Stimulated activated CD8-positive, alpha-beta memory T cell treated with anti-CD3 and anti-CD28 coated beads, Interleukin-2, amount 100 ng/mL, for 1 hour (primary cell): ENCODE measurements around the gene AMY2A.
"Not testable (repeated sequence)": the region's sequence is repeated elsewhere in the genome, so short reads cannot be mapped to it uniquely, and the experiment has no call there.

Experiments used
- DNase-seq, 2 donors: peaks; one replicate each; pipeline ENCODE4 v3.0.0-alpha.2; 2020; ENCODE audit warnings: low read depth in 2 of 2

AMY2A gene

GRCh38 chr1:103616994-103617477 is at the start of gene AMY2A:
AMY2A (plus strand) TSS chr1:103617427; CDS start chr1:103617441, 14 bp downstream.
- not testable (repeated sequence) for DNase-seq

- no peak for DNase-seq
Measured at GRCh38 chr1:103569493-103569892, 47.7 kb upstream of the AMY2A start.

- not testable (repeated sequence) for DNase-seq
Measured at GRCh38 chr1:103571289-103571688, 45.9 kb upstream of the AMY2A start, which contains the start of gene AMY2B. AMY2B (plus strand) TSS chr1:103571589; CDS start chr1:103571603, 14 bp downstream.

- no peak for DNase-seq
Measured at GRCh38 chr1:103576065-103576464, 41.2 kb upstream of the AMY2A start.

- not testable (repeated sequence) for DNase-seq
Measured at GRCh38 chr1:103576784-103577183, 40.4 kb upstream of the AMY2A start.

GRCh38 chr1:103582464-103582863 is 34.8 kb upstream of the AMY2A start:
- no peak for DNase-seq

GRCh38 chr1:103583887-103584286 is 33.3 kb upstream of the AMY2A start:
- no peak for DNase-seq

GRCh38 chr1:103584537-103584936 is 32.7 kb upstream of the AMY2A start:
- no peak for DNase-seq

GRCh38 chr1:103602740-103603139 is 14.5 kb upstream of the AMY2A start:
- not testable (repeated sequence) for DNase-seq

GRCh38 chr1:103616362-103616761 is 865 bp upstream of the AMY2A start:
- DNase-seq, result no peak

- DNase-seq, result not testable (repeated sequence)
Measured at GRCh38 chr1:103627436-103627835, 10.2 kb downstream of the AMY2A start.

GRCh38 chr1:103641194-103641593 is 24.0 kb downstream of the AMY2A start:
- DNase-seq, result not testable (repeated sequence)

GRCh38 chr1:103643908-103644307 is 26.7 kb downstream of the AMY2A start:
- not testable (repeated sequence) for DNase-seq

- DNase-seq, result not testable (repeated sequence)
Measured at GRCh38 chr1:103650305-103650704, 33.1 kb downstream of the AMY2A start.

GRCh38 chr1:103650889-103651288 is 33.7 kb downstream of the AMY2A start:
- not testable (repeated sequence) for DNase-seq

GRCh38 chr1:103654133-103654532 is 36.9 kb downstream of the AMY2A start:
- not testable (repeated sequence) for DNase-seq

- DNase-seq, result not testable (repeated sequence)
Measured at GRCh38 chr1:103655460-103655859, 38.2 kb downstream of the AMY2A start, which contains the start of gene AMY1A. AMY1A (plus strand) TSS chr1:103655760; CDS start chr1:103656331, 571 bp downstream.
